Pons (tissue), 1 donor: ENCODE data around the gene TSPAN31.
"Not testable (repeated sequence)": the region's sequence is repeated elsewhere in the genome, so short reads cannot be mapped to it uniquely, and the experiment has no call there.

ENCODE experiments used
- DNase-seq: peaks from one replicate; pipeline ENCODE4 v3.0.0-alpha.2; 2016; ENCODE audit warnings: low spot score

The TSPAN31 gene

GRCh38 chr12:57744777-57745484 is at the start of gene TSPAN31:
Gene TSPAN31, plus strand, starts transcription at chr12:57745039. Its CDS starts 116 bp downstream, at chr12:57745155.
- DNase-seq = peak; percentile 99

GRCh38 chr12:57695770-57696432 is 48.9 kb upstream of the TSPAN31 start:
- DNase-seq = no peak

- no peak for DNase-seq
Measured at GRCh38 chr12:57697076-57697475, 47.8 kb upstream of the TSPAN31 start.

- DNase-seq = no peak
Measured at GRCh38 chr12:57698414-57698813, 46.4 kb upstream of the TSPAN31 start.

- no peak for DNase-seq
Measured at GRCh38 chr12:57700317-57700716, 44.5 kb upstream of the TSPAN31 start.

GRCh38 chr12:57707250-57707649 is 37.6 kb upstream of the TSPAN31 start:
- DNase-seq = no peak

GRCh38 chr12:57708296-57708695 is 36.5 kb upstream of the TSPAN31 start:
- DNase-seq = no peak

- peak; percentile 48 for DNase-seq
Measured at GRCh38 chr12:57712701-57713100, 32.1 kb upstream of the TSPAN31 start.

- no peak for DNase-seq
Measured at GRCh38 chr12:57713209-57713608, 31.6 kb upstream of the TSPAN31 start.

GRCh38 chr12:57715036-57715748 is 29.6 kb upstream of the TSPAN31 start:
- DNase-seq = not testable (repeated sequence)

GRCh38 chr12:57715786-57716185 is 29.1 kb upstream of the TSPAN31 start:
- no peak for DNase-seq

- no peak for DNase-seq
Measured at GRCh38 chr12:57716305-57716704, 28.5 kb upstream of the TSPAN31 start.

- DNase-seq = no peak
Measured at GRCh38 chr12:57717131-57717530, 27.7 kb upstream of the TSPAN31 start.

- no peak for DNase-seq
Measured at GRCh38 chr12:57717846-57718640, 26.8 kb upstream of the TSPAN31 start.

GRCh38 chr12:57718641-57719528 is 26.0 kb upstream of the TSPAN31 start:
- no peak for DNase-seq

- no peak for DNase-seq
Measured at GRCh38 chr12:57719777-57720605, 24.8 kb upstream of the TSPAN31 start.

- no peak for DNase-seq
Measured at GRCh38 chr12:57720606-57721595, 23.9 kb upstream of the TSPAN31 start.

- not testable (repeated sequence) for DNase-seq
Measured at GRCh38 chr12:57721846-57722608, 22.8 kb upstream of the TSPAN31 start.
